GM21825 (cell line): ENCODE results near the gene TUBGCP3.
A peak's percentile ranks its signal among the peaks of the same experiment; 100 is the strongest.
"Not testable (repeated sequence)": the region's sequence is repeated elsewhere in the genome, so short reads cannot be mapped to it uniquely, and the experiment has no call there.

Source experiments
- ATAC-seq: cut with Tn5 transposase; IDR thresholded peaks from one replicate; pipeline ENCODE4 v1.9.1; 2021; ENCODE audit warnings: mild to moderate bottlenecking, moderate library complexity; ENCODE audit not compliant: unreplicated experiment

TUBGCP3 gene, protein sequence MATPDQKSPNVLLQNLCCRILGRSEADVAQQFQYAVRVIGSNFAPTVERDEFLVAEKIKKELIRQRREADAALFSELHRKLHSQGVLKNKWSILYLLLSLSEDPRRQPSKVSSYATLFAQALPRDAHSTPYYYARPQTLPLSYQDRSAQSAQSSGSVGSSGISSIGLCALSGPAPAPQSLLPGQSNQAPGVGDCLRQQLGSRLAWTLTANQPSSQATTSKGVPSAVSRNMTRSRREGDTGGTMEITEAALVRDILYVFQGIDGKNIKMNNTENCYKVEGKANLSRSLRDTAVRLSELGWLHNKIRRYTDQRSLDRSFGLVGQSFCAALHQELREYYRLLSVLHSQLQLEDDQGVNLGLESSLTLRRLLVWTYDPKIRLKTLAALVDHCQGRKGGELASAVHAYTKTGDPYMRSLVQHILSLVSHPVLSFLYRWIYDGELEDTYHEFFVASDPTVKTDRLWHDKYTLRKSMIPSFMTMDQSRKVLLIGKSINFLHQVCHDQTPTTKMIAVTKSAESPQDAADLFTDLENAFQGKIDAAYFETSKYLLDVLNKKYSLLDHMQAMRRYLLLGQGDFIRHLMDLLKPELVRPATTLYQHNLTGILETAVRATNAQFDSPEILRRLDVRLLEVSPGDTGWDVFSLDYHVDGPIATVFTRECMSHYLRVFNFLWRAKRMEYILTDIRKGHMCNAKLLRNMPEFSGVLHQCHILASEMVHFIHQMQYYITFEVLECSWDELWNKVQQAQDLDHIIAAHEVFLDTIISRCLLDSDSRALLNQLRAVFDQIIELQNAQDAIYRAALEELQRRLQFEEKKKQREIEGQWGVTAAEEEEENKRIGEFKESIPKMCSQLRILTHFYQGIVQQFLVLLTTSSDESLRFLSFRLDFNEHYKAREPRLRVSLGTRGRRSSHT

DNA sequence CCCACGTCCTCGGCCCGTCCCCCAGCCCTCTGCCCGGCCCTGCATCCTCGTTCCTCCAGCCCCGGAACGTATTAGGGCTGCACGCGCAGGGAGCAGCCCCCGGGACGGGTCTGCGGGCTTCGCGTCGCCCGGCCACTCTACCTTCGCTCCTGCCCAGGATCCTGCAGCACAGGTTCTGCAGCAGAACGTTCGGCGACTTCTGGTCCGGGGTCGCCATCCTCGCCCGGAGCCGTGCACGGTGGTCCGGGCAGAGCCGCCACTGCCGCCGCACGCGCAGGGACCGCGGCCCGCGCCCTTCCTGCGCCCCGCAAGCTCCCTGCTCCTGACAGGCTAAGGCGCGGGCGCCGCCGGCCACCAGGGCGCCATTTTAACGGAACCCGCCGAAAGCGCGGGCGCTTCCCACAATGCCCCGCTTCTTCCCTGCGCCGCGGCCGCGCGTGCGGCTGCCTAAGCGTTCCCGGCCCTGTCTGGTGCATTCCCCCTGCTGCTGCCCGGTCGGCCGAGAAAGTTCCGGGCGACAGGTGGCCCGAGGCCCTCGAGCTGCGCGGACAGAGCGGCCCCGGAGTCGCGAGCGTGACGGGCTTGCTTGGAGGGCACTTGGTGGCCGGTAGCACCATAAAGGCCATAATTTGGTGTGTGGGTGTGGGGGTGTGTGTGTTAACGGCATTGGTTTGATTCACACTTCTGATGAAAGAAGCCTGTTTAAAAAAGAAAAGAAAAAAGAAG lies at the start of gene TUBGCP3:
Gene TUBGCP3 (minus strand): TSS at position 390 of the 726 bp plus-strand sequence. CDS start 173 bp downstream, at position 217.
- ATAC-seq, result peak; percentile 73

DNA sequence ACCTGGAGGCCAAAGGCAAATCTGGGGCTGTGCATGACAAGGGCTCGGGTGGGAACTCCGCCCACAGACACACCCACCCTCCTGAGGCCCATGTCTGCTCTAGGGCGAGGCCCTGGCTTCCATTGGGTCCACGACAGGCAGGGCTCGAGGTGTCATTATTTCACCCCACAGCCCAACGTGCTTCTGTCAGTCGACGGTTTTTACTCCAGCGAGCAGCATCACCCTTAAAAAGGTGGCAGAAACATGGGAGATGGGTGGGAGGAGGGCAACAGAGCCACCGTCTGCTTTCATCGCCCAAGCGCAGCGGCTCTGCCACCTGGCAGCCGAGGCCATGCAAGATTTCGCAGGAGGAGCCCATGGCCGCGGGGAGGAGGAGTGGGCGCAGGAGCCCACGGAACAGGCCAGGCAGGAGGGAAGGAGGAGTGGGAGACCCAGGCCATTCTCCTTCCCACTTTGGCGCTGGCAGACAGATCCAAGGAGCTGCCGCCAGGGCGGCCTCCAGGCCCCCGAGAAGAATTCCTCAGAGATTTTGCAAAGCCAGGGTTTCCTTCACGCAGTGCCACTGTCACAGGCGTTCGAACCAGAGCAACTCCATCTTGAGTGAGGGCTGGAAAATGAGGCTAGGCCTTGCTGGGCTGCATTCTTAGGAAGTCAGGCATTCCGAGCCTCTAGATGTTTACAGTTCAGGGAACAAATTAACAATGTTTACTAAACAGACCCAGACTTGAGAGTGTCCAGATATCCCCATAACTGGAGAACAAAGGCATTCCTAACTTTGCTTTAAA lies 49.3 kb upstream of the TUBGCP3 start:
- ATAC-seq, result no peak

DNA sequence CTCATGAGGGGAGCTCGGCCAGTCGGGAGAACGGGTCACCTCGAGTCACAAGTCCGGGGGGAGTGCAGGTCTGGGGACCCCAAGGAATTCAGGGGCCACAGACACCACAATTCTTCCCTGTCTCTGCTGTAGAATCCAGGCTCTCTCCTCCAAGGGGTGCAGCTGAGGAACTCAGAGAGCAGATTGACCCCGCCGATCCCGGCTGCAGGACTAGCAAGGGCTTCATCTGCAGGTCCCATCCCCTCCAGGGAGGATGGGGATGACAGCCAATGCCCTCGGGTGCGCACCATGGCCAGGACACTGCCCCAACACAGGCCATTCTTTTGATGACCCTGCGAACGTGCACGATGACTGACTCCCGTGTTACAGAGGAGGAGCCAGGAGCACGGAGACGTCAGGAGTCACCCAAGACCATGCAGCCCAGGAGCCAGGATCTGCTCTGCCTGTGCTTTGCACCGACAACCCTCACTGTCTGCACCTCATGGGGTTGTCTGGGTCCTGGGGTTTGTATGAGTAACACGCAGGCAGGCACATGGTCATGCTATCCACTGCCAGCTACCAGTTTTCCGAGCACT lies 48.5 kb upstream of the TUBGCP3 start:
- ATAC-seq, result no peak

DNA sequence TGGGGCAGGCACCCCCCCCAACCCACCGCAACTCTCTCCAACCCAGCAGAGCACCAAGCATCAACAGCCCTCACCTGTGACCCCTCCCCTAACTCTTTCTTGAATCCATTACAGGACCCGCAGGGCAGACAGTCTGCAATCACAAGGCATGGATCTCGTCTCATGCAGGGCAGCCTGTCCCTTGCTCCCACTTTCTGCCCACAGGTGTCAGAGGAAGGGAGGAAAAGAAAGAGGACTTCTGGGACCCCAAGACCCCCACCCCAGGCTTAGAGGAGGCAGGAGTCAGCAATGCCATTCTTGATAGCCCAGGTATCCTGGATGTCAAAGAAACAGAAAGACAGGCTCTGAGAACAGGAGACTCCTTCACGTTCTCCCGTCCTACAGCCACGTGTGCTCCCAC lies 47.4 kb upstream of the TUBGCP3 start:
- ATAC-seq, result no peak

DNA sequence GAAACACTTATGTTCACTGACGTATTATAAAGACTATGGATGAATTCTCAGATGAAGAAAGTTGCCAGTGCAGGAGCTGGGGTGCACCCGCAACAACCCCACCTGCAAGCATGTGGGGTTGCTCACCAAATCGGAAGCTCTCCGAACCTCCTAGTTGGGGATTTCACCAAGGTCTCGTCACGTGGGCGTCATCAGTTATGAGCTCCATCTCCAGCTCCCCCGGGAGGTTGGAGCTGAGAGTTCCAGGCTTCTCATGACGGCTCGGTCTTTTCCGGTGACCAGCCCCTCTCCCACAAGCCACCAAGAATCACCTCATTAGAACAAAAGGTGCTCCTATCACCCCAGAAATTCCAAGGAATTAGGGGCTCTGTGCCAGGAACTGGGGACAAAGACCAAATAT lies 46.1 kb upstream of the TUBGCP3 start:
- no peak for ATAC-seq

DNA sequence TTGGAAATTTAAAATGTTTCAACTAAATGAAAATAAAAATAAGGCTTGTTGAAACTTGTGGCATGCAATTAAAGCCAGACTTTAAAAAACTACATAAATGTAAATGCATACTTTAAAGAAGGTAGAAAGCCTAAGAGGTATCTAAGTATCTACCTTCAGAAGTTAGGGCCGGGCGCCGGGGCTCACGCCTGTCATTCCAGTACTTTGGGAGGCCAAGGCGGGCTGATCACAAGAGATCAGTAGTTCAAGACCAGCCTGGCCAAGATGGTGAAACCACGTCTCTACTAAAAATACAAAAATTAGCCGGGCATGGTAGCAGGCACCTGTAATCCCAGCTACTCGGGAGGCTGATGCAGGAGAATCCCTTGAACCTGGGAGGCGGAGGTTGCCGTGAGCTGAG lies 42.3 kb upstream of the TUBGCP3 start:
- not testable (repeated sequence) for ATAC-seq

DNA sequence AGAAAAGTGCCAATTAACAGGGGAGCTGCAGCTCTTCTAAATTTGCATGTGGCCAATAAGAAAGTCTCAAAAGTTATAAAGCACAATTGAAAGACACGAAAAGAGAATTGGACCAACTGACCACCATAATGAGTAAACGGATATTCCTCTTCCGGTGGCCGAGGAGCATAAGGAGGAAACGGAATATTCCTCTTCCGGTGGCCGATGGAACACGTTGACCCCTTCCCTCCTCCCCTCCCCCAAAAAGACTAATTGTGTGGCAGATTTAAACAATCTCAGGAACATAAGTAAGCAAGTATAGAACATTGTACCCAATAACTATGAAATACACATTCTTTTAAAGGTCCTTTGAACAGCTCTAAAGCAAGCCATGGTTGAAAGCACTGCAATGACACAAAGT lies 41.2 kb upstream of the TUBGCP3 start:
- ATAC-seq, result no peak

DNA sequence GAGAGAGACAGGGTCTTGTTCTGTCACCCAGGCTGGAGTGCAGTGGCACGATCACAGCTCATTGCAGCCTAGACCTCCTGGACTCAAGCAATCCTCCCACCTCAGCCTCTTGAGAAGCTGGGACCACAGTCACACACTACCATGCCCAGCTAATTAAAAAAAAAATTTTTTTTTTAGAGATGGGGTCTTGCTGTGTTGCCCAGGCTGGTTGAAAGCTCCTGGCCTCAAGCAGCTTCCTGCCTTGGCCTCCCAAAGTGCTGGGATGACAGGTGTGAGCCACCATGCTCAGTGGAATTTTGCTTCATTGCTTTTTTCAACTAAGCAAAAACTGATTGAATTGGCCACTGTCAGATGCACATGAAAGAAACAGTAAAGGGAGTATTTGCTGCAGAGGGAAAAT lies 39.7 kb upstream of the TUBGCP3 start:
- ATAC-seq, result not testable (repeated sequence)

DNA sequence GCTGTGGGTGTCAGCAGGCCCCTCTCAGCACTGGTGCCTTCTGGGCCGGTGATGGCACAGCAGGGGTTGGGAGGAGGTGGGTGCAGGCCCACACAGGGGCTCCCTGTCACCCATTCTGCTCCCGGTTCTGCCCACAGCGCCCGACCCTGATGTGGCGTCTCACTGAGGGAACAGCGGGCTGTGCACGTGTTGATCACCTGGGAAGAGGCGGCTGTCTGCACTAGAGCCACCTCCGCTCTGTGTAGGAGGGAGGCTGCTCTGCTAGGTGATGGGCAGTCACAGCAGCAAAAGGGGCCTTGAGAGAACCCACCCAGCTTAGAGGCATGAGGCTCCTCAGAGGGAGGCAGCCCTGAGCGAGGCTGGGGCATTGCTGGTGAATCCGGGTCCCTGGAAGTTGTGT lies 39.2 kb upstream of the TUBGCP3 start:
- no peak for ATAC-seq

DNA sequence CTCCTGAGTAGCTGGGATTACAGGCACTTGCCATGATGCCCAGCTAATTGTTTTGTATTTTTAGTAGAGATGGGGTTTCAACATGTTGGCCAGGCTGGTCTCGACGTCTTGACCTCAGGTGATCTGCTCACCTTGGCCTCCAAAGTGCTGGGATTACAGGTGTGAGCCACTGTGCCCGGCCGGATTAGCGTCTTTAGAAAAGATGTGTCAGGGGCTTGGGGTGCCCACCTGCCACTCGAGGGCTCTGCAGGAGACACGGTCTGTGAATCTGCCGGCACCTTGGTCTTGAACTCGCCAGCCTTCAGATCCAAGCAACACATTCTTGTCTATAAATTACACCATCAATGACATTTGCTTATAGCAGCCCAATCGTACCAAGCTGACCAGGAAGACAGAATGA lies 38.8 kb upstream of the TUBGCP3 start:
- ATAC-seq, result no peak

DNA sequence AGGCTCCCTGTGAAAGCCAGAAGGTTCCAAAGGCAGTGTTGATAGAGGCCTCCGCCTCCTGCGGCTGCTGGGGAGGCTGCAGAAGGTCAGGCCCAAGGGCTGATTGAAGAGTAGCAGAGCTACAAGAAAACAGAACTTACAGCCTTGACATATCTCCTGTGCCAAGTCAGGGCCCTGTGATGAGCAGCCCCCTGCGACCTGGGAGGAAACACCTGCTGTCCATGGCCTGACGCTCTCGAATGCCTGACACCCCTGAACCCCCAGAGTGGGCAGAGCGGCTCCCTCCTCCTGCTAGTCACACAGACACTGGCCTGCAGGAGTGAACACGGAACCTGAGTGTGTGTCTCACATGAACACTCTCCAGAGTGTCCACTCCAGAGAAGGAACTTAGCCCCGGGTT lies 38.2 kb upstream of the TUBGCP3 start:
- ATAC-seq, result no peak

DNA sequence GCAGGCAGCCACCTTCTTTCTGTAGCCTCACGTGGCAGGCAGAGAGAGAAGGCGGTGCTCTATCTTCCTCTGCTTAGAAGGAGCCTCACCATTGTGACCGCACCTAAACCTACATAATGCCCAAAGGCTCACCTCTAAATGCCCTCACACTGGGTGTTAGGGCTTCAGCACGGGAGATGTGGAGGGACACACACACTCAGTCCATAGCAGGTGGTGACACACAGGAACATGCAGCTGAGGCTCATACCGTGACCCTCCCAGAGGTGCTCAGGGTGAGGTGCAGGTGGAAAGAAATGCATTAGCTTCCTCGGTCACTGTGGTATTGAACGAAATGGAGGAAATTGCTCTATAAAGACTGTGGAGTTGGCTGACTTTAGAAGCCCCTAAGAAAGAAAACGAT lies 37.7 kb upstream of the TUBGCP3 start:
- ATAC-seq, result no peak

DNA sequence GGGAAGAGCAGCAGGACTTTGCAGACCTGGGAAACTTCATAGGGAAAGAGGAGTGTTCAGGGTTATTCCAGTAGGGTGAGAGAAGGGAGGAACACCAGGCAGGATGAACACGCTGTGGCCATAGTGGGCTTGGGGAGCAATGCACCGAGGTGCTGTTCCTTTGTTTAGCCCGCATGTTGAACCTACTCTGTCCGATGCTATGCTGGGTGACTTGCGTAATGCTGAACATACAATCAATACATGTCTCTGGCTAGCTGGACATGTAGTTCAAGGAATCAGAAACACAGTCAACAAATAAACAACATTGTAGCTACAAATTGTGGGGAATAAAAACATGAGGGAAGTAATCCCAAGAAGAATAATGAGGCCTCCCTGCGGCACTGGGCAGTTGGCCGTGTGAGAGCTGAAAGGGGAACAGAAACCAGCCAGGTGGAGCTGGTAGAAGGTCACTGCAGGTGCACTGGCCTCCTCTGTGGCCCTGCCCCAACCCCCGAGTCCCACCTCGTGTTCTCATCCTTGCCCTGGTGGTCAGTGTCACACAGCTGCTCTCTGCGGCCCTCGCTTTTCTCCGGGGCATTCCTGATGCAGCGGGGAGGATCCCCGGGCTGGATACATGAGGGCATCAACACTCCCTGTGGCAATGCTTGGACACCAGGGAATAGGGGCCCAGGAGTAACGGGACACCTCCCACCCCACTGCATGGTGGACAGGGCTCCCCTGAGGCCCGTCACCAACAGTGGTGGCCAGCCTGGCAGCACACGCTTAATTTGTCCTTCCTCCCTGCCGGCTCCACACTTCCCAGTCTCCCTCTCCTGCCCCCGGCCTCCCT lies 36.9 kb upstream of the TUBGCP3 start:
- ATAC-seq, result no peak

DNA sequence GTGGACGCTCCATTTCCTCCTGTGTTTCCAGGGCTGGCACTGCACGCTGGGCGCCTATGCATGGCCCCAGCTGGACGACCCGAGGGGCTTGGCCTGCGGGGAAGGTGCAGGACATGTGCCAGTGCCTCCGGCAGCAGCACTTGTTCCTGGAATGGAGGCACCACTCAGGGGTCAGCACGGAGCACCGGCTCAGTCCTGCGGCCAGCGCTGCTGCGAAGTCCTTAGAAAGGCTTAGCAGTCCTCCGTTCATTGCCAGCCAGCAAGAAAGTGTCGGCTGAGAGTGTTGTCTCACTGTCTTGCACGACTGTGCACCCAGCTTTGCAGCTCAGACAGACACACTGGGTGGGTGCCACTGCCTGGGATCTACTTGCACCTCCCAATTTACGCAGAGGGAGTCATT lies 36.1 kb upstream of the TUBGCP3 start:
- ATAC-seq, result no peak

DNA sequence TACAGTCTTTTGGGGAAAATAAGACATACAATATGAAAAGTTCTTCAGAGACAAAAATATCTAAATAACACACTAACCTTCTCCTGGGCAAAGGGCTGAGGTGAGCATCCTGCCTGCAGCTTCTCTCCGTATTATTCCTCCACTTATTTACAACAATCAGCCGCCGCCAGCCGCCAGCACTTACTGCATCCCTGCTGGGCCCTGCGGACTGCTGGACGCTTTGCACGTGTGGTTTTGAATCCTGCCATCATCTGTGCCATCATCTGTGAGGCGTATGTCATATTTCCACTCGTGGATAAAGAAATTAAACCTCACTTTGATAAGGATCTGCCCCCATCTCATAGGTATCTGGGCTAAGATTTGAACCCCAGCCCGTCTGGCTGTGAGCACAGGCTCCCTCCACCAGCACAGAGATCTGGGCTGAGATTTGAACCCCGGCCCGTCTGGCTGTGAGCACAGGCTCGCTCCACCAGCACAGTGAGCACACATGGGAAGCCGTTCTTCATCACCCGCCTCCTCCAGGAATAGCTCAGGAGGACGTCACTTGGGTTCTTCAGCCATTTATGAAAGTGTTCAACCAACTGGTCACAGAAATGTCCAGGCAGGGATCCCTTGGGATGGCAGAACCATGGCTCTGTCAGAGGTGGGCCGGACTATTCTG lies 35.2 kb upstream of the TUBGCP3 start:
- ATAC-seq, result no peak

DNA sequence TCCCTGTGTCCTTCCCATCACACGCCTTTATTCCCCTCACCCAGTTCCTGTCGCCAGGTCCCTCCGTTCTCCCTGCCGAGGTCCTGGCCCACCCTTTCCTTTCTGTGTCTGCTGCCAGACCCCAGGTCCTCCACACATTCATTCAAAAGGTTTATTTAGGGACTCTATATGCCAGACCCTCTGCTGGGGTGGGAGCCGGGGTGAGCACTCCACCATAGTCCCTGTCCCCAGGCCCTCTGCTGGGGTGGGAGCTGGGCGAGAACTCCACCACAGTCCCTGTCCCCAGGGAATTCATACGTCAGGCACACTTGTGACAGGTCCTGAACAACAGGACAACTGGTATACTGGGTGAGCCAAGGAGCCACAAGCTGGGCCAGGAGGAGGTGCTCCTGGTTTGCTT lies 34.4 kb upstream of the TUBGCP3 start:
- no peak for ATAC-seq

DNA sequence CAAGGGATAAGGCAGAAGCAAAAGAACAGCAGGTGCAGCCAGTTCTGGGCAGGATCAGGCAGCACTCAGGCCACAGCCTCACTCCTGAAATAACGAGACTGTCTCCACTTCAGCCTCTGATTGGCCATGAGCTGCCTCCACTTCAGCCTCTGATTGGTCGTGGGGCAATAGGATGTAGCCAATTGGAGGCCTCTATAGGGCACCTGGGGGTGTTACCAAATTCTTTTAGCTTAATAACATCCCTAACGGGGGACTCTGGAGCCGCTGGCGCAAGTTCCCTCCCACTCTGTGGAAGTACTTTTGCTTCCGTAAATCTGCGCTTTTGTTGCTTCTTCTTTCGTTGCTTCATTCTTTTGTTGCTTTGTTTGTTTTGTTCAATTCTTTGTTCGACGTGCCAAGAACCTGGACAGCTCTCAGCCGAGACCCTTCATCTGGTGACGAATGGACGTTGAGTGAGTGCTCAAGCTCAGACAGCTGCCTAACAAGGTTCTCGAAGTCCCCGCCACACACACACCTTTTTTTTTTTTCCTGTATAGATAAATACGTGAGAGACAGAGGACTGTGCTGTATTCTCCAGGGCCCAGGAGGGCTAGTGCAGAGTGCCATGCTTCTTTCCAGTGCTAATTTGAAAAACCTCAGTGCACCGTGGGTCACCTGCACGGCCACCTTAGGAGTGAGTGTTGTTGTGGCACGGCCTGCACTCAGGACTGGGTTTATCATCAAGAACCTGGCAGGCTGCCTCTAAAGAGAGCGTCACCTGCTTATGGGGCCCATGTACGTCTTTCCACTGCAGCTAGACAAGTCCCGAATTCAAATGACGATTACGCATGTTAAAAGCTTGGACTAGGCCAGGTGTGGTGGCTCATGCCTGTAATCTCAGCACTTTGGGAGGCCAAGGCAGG lies 32.0 kb upstream of the TUBGCP3 start:
- no peak for ATAC-seq

DNA sequence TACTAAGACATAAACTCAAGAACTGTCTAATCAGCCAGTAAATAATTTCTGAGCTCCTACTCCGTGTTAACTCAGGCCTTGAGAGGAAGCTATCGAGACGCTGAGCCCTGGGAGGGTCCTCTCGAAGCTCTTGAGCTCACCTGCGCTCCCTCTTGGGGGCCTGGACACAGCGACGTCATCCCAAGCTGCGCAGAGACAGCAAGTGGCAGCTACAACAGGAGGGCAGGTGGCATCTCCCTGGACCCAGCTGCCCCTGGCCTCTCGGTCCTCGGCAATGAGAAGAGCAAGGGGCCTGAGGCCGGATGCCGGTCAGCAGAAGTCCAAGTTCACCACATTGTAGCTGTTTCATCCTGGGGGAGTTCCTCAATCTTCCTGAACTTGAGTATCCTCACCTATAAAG lies 30.5 kb upstream of the TUBGCP3 start:
- no peak for ATAC-seq
